SK-N-SH (cell line): ENCODE results near the gene SOCS7. TPM values are rescaled to one million over a fixed set of nuclear protein-coding genes. Genes with fewer than 3 reads are reported as not detected.

ENCODE experiments used
- CTCF ChIA-PET: fragments of 300-600, 350-600 bp; formaldehyde crosslinking; extraction: SDS; loops from one replicate; lab custom pipeline; 2021; lab: Yijun Ruan, JAX
- POLR2A ChIA-PET: fragments of 350-600 bp; sonication (Branson Sonifier 250); formaldehyde crosslinking; extraction: SDS; loops from one replicate; lab custom pipeline; 2020; ENCODE audit warnings: antibody characterized with exemption, inconsistent platforms; lab: Yijun Ruan, JAX
- DNase-seq: peaks from one replicate; pipeline ENCODE4 v3.0.0; 2012
- H2AFZ ChIP-seq: fragments of 200-600 bp; sonication (generic); 2 replicates; pipeline ENCODE4 v1.8.1; 2016; ENCODE audit warnings: antibody characterized with exemption, mild to moderate bottlenecking, low read depth
- H3F3A ChIP-seq: fragments of 200-600 bp; sonication (generic); replicated peaks from 2 replicates; pipeline ENCODE3; 2016; ENCODE audit warnings: antibody characterized with exemption, mild to moderate bottlenecking; ENCODE audit not compliant: insufficient read depth
- H3K27ac ChIP-seq, 2 experiments: fragments of 200-500 bp in 1 of 2; fragments of 200-600 bp in 1 of 2; sonication (Bioruptor generic) in 1 of 2; sonication (generic), shearing (Covaris generic) in 1 of 2; 2 replicates each; pipeline versions ENCODE4 v1.5.1 to v1.6.1; 2014 to 2016; ENCODE audit warnings: low read depth in 2 of 2, inconsistent platforms in 1 of 2, low read length in 1 of 2, mild to moderate bottlenecking in 1 of 2, mixed read lengths in 1 of 2
- H3K27me3 ChIP-seq: fragments of 200-600 bp; sonication (generic), shearing (Covaris generic); 2 replicates; pipeline ENCODE4 v1.6.1; 2016; ENCODE audit warnings: mixed run types; ENCODE audit not compliant: insufficient read depth
- H3K36me3 ChIP-seq, 2 experiments: fragments of 200-500 bp in 1 of 2; fragments of 200-600 bp in 1 of 2; sonication (Bioruptor generic) in 1 of 2; sonication (generic) in 1 of 2; replicated peaks in 1 of 2; 2 replicates each; pipeline versions ENCODE3 to v1.5.1; 2014 to 2016; ENCODE audit warnings: low read length in 1 of 2, mild to moderate bottlenecking in 1 of 2; ENCODE audit not compliant: insufficient read depth in 2 of 2, control insufficient read depth in 1 of 2
- H3K4me1 ChIP-seq, 2 experiments: fragments of 200-500 bp in 1 of 2; fragments of 200-600 bp in 1 of 2; sonication (Bioruptor generic) in 1 of 2; sonication (generic), shearing (Covaris generic) in 1 of 2; 2 replicates each; pipeline versions ENCODE4 v1.5.1 to v1.6.1; 2014 to 2016; ENCODE audit warnings: low read depth in 1 of 2, low read length in 1 of 2, mixed run types in 1 of 2; ENCODE audit not compliant: insufficient read depth in 2 of 2, control insufficient read depth in 1 of 2
- H3K4me2 ChIP-seq: fragments of 200-600 bp; sonication (generic), shearing (Covaris generic); 2 replicates; pipeline ENCODE4 v1.6.1; 2017; ENCODE audit warnings: mixed run types
- H3K4me3 ChIP-seq, 2 experiments: fragments of 200-500 bp in 1 of 2; fragments of 200-600 bp in 1 of 2; sonication (Bioruptor generic) in 1 of 2; sonication (generic), shearing (Covaris generic) in 1 of 2; 2 replicates each; pipeline versions ENCODE4 v1.5.1 to v1.8.1; 2014 to 2016; ENCODE audit warnings: low read depth in 2 of 2, inconsistent platforms in 1 of 2, low read length in 1 of 2, mild to moderate bottlenecking in 1 of 2, mixed read lengths in 1 of 2, moderate library complexity in 1 of 2
- H3K79me2 ChIP-seq: fragments of 200-600 bp; sonication (generic); 2 replicates; pipeline ENCODE4 v1.8.1; 2017; ENCODE audit warnings: mild to moderate bottlenecking; ENCODE audit not compliant: insufficient read depth
- H3K9ac ChIP-seq: fragments of 200-600 bp; sonication (generic); 2 replicates; pipeline ENCODE4 v1.6.1; 2017; ENCODE audit warnings: mixed run types
- H3K9me2 ChIP-seq: fragments of 200-600 bp; sonication (generic); 2 replicates; pipeline ENCODE4 v1.6.1; 2017; ENCODE audit warnings: mixed run types
- H3K9me3 ChIP-seq: fragments of 200-600 bp; sonication (generic); 2 replicates; pipeline ENCODE4 v1.6.1; 2017; ENCODE audit warnings: mixed run types, mild to moderate bottlenecking, moderate library complexity
- H4K20me1 ChIP-seq: fragments of 200-600 bp; sonication (generic); 2 replicates; pipeline ENCODE4 v1.6.1; 2017; ENCODE audit warnings: mild to moderate bottlenecking, mixed run types; ENCODE audit not compliant: insufficient read depth
- ELF1 ChIP-seq: IDR thresholded peaks from 2 replicates; pipeline ENCODE4 v1.4.0; 2012
- EP300 ChIP-seq, 2 experiments: IDR thresholded peaks; 2 replicates each; pipeline versions ENCODE4 v1.4.0 to v1.6.1; 2012; ENCODE audit warnings: borderline replicate concordance in 1 of 2, low read depth in 1 of 2, low read length in 1 of 2
- EZH2phosphoT487 ChIP-seq: fragments of 200-600 bp; sonication (generic); IDR thresholded peaks from 2 replicates; pipeline ENCODE4 v1.6.1; 2017; ENCODE audit warnings: low read depth, mixed run types, mild to moderate bottlenecking, antibody characterized with exemption, moderate library complexity, borderline replicate concordance
- FOXM1 ChIP-seq: IDR thresholded peaks from 2 replicates; pipeline ENCODE4 v1.4.0; 2012; ENCODE audit warnings: low read depth, mild to moderate bottlenecking
- IRF3 ChIP-seq: fragments of 150-350 bp; IDR thresholded peaks from 2 replicates; pipeline ENCODE4 v1.6.1; 2016; ENCODE audit warnings: mild to moderate bottlenecking, low read depth, low read length
- MEF2A ChIP-seq: IDR thresholded peaks from 2 replicates; pipeline ENCODE4 v1.4.0; 2012; ENCODE audit warnings: low read depth, borderline replicate concordance
- MXI1 ChIP-seq: IDR thresholded peaks from 2 replicates; pipeline ENCODE4 v1.6.1; 2012; ENCODE audit warnings: mild to moderate bottlenecking, low read depth, low read length, improper control_type of control experiment
- NFIC ChIP-seq: IDR thresholded peaks from 2 replicates; pipeline ENCODE4 v1.4.0; 2012; ENCODE audit warnings: borderline replicate concordance
- NRF1 ChIP-seq: IDR thresholded peaks from 2 replicates; pipeline ENCODE4 v1.6.1; 2012; ENCODE audit warnings: low read depth, mild to moderate bottlenecking, low read length
- RAD21 ChIP-seq: IDR thresholded peaks from 2 replicates; pipeline ENCODE4 v1.6.1; 2012; ENCODE audit warnings: mild to moderate bottlenecking, low read length
- REST ChIP-seq: IDR thresholded peaks from 2 replicates; pipeline ENCODE4 v1.6.1; 2012; ENCODE audit warnings: mild to moderate bottlenecking, low read depth, low read length, moderate library complexity
- TAF1 ChIP-seq: IDR thresholded peaks from 2 replicates; pipeline ENCODE4 v1.6.1; 2012; ENCODE audit warnings: low read depth, mild to moderate bottlenecking, low read length, moderate library complexity, borderline replicate concordance
- TCF12 ChIP-seq: IDR thresholded peaks from 2 replicates; pipeline ENCODE4 v1.4.0; 2012
- USF1 ChIP-seq: IDR thresholded peaks from 2 replicates; pipeline ENCODE4 v1.4.0; 2012; ENCODE audit warnings: low read depth, borderline replicate concordance
- USF2 ChIP-seq: fragments of 150-350 bp; IDR thresholded peaks from 2 replicates; pipeline ENCODE4 v1.6.1; 2017; ENCODE audit warnings: antibody characterized with exemption, low read length, low read depth, borderline replicate concordance
- YY1 ChIP-seq: IDR thresholded peaks from 2 replicates; pipeline ENCODE4 v1.4.0; 2012; ENCODE audit warnings: low read depth, mild to moderate bottlenecking
- WGBS: methylation state at CpG from one replicate; pipeline ENCODE4 v1.1.6; 2017; ENCODE audit warnings: low lambda C conversion rate; 5-methylcytosine and 5-hydroxymethylcytosine counted together
- polyA plus RNA-seq, 3 experiments: library from polyadenylated mRNA; depleted of rRNA; stranded (reverse); fragments of >200 nt; gene quantifications; 2 replicates each; pipeline ENCODE4 v1.2.3, GENCODE V29; 2012

Gene SOCS7
- polyA plus RNA-seq, 1 of the 3 experiments (the other 2 are of a cell fraction): 7.4 TPM

- no peak for TF ChIP-seq TCF12
- TF ChIP-seq NFIC: no peak
- no peak for TF ChIP-seq IRF3
- TF ChIP-seq MEF2A: no peak
- no peak for TF ChIP-seq NRF1
- TF ChIP-seq EZH2phosphoT487: no peak
- TF ChIP-seq USF1: no peak
- TF ChIP-seq ELF1: no peak
- TF ChIP-seq TAF1: no peak
- TF ChIP-seq RAD21: no peak
- TF ChIP-seq EP300 (IDR thresholded peaks at IDR 0.05; ENCODE audit: borderline replicate concordance in 1 of 2, low read depth in 1 of 2, low read length in 1 of 2): no peak
- TF ChIP-seq REST: no peak
- TF ChIP-seq MXI1: no peak
- no peak for TF ChIP-seq FOXM1
- no peak for TF ChIP-seq USF2
- no peak for TF ChIP-seq YY1
- TF ChIP-seq, all 33 proteins: peak for 0
- Histone ChIP-seq H3K4me3 (no peak overlapping the region), H3K4me1 (peaks cover 16 to 21% of the 10 kb centered on the region in 2 experiments; a peak in 2 of 4 replicates), H3K27ac (no peak overlapping the region), H3K9me2 (no peaks in the 10 kb centered on the region), H3K36me3 (no peaks in the 10 kb centered on the region), H3K9me3 (no peaks in the 10 kb centered on the region), H3K4me2 (peak overlapping the region; percentile 97; the same call in 1 of the 2 replicates), H3K9ac (no peak overlapping the region), H3F3A (no peaks in the 10 kb centered on the region), H4K20me1 (peaks cover 75% of the 10 kb centered on the region), H3K79me2 (peaks cover 95% of the 10 kb centered on the region), H2AFZ (no peak overlapping the region), H3K27me3 (no peaks in the 10 kb centered on the region)
- WGBS: 96% methylated on average over 9 of the region's 10 CpGs
- CTCF ChIA-PET: interaction anchor here (0.7 to 13.3 kb wide), 8 partner anchors 9 to 235 kb away, joined by 3 to 146 read pairs (median 4); no protein-coding TSS in a partner anchor
- POLR2A ChIA-PET: no interaction called here
- DNase-seq: no peak
Measured at GRCh38 chr17:38431346-38432145, 79.9 kb downstream of the SOCS7 start.
